ENCODE measurements around the gene EVI5.

DNA sequence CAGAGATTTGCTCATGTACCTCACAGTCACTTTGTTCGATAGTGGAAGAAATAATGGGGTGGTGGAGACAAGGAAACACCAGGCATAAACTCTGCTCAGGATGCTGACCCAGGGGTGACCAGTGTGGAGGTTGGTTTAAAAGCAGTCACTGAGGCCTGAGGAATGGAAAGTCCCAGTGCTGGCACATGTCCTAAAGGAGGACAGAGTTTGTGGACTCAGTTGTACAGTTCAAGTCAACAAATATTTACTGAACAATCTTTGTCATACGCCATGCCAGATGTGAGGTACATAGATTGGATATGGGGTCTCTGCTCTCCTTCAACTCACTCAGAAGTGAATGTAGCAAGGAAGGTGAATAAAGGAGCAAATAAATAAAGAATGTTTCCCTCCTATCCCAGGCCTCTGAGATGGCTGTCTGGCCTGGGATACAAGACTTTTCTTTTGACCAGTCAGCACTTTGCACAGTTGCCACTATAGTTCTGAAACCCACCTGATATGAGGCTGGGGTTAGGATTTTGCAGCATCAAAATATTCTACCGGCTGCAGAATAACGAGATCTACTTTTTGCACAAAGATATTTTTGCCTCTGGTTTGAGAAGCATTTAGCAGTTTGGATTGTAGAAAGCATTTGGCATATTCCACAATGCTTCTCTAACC, 290.3 kb downstream of the EVI5 start:
- TF ChIP-seq, protein P1, sequence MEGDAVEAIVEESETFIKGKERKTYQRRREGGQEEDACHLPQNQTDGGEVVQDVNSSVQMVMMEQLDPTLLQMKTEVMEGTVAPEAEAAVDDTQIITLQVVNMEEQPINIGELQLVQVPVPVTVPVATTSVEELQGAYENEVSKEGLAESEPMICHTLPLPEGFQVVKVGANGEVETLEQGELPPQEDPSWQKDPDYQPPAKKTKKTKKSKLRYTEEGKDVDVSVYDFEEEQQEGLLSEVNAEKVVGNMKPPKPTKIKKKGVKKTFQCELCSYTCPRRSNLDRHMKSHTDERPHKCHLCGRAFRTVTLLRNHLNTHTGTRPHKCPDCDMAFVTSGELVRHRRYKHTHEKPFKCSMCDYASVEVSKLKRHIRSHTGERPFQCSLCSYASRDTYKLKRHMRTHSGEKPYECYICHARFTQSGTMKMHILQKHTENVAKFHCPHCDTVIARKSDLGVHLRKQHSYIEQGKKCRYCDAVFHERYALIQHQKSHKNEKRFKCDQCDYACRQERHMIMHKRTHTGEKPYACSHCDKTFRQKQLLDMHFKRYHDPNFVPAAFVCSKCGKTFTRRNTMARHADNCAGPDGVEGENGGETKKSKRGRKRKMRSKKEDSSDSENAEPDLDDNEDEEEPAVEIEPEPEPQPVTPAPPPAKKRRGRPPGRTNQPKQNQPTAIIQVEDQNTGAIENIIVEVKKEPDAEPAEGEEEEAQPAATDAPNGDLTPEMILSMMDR (IDR thresholded peaks at IDR 0.05 in 2 of 3, conservative IDR thresholded peaks at IDR 0.05 in 1 of 3; ENCODE audit: control insufficient read depth in 2 of 3, extremely low read depth in 1 of 3, insufficient read depth in 1 of 3, low read depth in 3 of 3, low read length in 3 of 3) = no peak
- TF ChIP-seq EGR1 (IDR thresholded peaks at IDR 0.05; ENCODE audit: borderline replicate concordance in 1 of 2, low read depth in 2 of 2, low read length in 2 of 2) (no peak), HDGF (IDR thresholded peaks at IDR 0.05) (no peak), NR2C2 (IDR thresholded peaks at IDR 0.05; ENCODE audit: borderline replicate concordance, control insufficient read depth, insufficient read length, low read depth) (no peak), NBN (IDR thresholded peaks at IDR 0.05) (no peak), POLR2AphosphoS5 (IDR thresholded peaks at IDR 0.05; ENCODE audit: low read length) (no peak), TARDBP (IDR thresholded peaks at IDR 0.05; ENCODE audit: borderline replicate concordance) (no peak)
- TF ChIP-seq, protein P2, sequence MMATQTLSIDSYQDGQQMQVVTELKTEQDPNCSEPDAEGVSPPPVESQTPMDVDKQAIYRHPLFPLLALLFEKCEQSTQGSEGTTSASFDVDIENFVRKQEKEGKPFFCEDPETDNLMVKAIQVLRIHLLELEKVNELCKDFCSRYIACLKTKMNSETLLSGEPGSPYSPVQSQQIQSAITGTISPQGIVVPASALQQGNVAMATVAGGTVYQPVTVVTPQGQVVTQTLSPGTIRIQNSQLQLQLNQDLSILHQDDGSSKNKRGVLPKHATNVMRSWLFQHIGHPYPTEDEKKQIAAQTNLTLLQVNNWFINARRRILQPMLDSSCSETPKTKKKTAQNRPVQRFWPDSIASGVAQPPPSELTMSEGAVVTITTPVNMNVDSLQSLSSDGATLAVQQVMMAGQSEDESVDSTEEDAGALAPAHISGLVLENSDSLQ (IDR thresholded peaks at IDR 0.05) = no peak
- TF ChIP-seq, protein P3, sequence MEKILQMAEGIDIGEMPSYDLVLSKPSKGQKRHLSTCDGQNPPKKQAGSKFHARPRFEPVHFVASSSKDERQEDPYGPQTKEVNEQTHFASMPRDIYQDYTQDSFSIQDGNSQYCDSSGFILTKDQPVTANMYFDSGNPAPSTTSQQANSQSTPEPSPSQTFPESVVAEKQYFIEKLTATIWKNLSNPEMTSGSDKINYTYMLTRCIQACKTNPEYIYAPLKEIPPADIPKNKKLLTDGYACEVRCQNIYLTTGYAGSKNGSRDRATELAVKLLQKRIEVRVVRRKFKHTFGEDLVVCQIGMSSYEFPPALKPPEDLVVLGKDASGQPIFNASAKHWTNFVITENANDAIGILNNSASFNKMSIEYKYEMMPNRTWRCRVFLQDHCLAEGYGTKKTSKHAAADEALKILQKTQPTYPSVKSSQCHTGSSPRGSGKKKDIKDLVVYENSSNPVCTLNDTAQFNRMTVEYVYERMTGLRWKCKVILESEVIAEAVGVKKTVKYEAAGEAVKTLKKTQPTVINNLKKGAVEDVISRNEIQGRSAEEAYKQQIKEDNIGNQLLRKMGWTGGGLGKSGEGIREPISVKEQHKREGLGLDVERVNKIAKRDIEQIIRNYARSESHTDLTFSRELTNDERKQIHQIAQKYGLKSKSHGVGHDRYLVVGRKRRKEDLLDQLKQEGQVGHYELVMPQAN (conservative IDR thresholded peaks at IDR 0.05) = no peak
- TF ChIP-seq, protein P4, sequence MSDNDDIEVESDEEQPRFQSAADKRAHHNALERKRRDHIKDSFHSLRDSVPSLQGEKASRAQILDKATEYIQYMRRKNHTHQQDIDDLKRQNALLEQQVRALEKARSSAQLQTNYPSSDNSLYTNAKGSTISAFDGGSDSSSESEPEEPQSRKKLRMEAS (IDR thresholded peaks at IDR 0.05; ENCODE audit: low read depth, low read length) = no peak
